GM21390 (cell line): ENCODE measurements around the gene SWT1.
"Not testable (repeated sequence)": the region's sequence is repeated elsewhere in the genome, so short reads cannot be mapped to it uniquely, and the experiment has no call there.

Source experiments
- ATAC-seq: cut with Tn5 transposase; IDR thresholded peaks from one replicate; pipeline ENCODE4 v1.9.1; 2021; ENCODE audit not compliant: unreplicated experiment

Gene SWT1

DNA sequence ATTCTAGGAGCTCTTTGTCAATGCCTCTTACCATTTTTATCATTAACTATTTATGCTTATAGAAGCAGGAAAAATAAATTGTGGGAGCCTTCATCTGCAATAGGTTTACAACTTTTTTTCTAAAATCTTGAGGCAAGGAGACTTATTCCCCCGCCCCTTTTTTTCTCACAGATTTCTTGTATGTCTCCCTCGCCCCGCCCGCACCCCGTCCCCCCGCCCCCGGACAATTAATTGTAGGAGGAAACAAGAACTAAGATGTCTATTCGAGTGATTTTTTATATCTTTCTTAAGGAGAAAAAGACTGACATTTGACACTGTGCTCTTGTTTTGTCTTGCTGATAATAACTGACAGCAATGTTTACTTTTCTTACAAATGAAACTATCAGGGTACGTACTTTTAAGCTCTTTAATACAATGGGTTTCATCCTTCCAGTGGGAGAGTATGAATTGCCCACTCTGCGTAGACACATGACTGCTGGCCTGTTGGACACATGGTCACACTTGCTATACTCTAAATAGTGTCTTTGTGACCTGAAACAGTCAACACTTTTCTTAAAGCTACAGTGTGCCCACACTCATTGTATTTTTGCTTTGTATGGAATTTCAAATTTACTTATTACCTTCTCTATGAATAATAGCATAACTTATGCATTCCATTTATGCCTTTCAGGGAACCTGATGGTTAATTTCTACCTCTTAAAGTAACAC, 161.6 kb downstream of the SWT1 start:
- ATAC-seq: no peak

DNA sequence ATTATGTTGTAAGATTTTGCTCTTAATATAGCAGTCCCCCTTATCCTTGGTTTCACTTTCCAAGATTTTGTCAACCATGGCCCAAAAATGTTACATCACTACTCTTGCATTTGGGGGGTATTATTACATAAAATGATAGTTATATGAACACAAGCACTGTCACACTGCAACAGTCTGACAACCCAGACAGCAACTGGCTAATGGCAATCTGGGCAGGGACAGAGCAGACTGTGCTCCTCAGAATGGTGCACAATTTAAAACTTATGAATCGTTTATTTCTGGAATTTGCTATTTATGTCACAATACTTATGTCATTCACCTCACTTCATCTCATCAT, 162.1 kb downstream of the SWT1 start:
- no peak for ATAC-seq

DNA sequence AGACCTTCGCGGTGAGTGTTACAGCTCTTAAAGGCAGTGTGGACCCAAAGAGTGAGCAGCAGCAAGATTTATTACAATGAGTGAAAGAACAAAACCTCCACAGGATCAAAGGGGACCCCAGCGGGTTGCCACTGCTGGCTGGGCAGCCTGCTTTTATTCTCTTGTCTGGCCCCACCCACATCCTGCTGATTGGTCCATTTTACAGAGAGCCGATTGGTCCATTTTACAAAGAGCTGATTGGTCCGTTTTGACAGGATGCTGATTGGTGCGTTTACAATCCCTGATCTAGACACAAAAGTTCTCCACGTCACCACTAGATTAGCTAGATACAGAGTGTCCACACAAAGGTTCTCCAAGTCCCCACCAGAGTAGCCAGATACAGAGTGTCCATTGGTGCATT, 164.1 kb downstream of the SWT1 start:
- ATAC-seq: not testable (repeated sequence)

DNA sequence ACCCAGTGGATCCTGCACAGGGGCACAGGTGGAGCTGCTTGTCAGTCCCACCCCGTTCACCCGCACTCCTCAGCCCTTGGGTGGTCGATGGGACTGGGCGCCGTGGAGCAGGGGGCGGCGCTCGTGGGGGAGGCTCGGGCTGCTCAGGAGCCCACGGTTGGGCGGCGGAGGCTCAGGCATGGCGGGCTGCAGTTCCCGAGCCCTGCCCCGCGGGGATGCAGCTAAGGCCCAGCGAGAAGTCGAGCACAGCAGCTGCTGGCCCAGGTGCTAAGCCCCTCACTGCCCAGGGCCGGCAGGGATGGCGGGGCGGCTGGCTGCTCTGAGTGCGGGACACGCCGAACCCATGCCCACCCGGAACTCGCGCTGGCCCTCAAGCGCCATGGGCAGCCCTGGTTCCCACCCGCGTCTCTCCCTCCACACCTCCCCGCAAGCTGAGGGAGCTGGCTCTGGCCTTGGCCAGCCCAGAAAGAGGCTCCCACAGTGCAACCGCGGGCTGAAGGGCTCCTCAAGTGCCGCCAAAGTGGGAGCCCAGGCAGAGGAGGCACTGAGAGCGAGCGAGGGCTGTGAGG, 164.8 kb downstream of the SWT1 start:
- not testable (repeated sequence) for ATAC-seq

DNA sequence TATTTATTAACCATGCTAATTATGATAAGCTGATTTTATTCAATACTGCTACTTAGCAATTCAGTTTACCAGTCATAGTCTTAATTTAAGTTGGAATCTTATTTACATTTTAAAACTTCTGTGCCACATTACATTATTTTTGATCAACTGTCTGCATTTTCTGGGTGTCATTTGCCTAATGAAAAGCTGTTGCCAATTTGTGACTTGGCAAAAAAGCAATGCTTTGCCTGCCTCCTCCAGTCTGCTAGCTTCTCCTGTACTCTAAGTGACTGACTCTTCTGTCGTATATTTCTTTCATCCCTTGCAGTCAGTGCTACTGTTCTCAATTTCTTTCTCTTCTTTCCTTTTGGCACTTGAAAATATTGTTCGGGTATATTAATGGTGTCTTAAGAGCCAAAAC, 165.7 kb downstream of the SWT1 start:
- ATAC-seq: no peak

DNA sequence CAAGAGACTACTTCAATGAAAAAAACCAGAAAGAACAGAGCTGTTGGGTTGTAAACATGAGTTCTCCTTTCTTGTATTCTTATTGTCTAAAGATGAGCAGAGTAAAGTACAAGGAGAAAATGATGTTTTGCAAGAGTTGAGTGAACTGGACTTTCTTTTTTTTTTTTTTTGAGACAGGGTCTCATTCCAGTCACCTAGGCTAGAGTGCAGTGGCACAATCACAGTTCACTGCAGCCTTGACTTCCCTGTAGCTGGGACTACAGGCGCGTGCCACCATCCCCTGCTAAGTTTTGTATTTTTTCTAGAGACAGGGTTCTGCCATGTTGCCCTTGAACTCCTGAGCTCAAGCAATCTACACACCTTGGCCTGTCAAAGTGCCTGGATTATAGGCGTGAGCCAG, 167.2 kb downstream of the SWT1 start:
- no peak for ATAC-seq

DNA sequence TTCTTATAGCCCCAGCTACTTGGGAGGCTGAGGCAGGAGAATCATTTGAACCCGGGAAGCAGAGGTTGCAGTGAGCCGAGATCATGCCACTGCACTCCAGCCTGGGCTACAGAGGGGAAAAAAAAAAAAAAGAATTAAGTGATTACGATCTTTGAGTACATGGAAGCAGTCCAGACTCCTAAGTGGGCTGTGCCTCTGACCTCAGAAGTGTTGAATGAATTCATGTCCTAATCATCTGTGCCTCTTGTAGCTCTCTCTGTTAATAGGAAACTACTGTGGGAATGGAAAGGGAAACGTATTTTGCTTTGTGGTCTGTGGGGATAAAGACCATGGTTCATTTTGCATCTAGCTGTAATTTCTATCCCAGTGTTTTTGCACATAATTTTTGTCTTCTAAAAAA, 168.4 kb downstream of the SWT1 start:
- ATAC-seq: no peak

DNA sequence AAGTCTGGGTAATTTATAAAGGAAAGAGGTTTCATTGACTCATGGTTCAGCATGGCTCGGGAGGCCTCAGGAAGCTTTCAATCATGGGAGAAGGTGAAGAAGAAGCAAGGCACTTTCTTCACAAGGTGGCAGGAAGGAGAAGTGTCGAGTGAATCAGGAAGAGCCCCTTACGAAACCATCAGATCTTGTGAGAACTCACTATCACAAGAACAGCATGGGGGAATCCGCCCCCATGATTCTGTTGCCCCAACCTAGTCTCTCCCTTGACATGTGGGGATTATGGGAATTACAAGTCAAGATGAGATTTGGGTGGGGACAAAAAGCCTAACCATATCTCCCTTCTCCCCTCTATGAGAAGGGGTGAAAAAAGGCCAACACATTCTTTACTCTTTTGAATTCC, 171.3 kb downstream of the SWT1 start:
- ATAC-seq: no peak

DNA sequence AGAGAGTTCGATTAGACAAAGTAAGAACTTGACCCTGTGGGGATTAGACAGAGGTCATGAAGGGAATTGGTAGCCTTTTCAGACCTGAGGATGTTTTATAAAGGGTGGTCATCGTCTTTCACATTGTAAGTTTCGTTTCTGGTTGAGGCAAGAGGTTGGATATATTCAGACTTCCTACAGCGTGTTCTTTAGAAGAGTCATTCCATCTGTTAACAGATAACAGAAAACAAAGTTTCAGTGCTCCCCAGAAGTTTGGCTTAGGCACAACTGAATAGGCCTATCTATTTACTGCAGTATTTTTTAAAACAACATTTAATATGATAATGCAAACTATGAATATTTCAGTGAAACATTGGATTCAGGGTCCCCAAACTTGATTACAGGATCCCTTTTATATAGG, 177.2 kb downstream of the SWT1 start:
- ATAC-seq: no peak

DNA sequence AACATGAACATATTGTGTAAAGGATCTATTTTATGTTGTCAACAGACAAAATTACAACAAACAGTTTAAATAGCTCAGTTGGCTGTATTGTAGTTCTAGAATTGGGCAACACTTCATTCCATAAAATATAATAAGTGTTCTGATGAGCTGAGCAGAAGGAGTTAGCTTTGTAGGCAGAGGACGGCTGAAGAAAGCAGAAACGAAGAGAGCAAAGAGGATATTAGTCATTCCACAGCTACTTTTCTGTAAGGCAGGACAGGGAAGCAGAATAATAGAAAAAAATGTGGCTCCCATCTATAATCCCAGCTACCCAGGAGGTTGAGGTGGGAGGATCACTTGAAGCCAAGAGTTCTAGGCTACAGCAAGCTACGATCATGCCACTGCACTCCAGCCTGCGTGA, 180.3 kb downstream of the SWT1 start:
- ATAC-seq: no peak

DNA sequence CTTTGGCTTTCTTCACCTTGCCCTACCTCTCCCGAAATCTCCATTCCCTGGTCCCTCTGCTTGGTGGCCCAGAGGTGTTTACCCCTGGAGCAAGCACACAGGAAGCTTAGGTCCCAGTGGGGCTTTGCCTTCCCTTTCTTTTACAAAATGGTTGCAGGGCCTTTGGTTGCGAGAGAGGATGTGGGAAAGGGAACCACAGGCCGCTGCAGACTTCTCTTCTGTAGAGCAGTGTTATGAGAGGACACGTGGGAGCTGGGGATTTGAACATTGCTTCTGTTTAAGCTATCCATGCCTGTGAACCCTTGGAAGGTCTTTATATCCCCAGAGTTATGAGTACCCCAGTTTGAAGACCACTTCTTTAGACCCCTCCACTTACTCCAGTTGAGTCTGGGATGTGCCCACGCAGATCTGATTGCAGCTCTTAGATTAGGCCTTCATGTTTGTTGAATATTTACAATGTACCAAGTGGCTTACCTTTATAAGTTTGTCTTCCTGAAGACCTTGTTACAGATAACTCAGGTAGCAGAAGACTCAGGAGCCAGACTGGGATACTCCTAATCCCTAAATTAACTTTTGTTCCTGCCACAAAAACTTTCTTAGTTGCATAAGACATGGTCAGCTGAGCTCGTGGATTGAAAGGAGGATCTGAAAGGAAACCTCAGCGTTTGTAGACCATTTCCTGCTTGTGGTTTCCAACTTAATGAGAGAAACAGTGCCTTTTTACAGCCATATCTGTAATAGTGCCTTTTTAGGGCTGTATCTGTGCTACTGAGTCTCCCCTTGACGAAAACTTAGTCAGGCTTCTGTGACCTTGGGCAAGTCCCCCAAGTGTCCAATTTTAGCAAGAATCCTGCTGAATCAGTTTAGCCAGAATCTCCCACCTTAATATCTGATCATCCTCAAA, 182.0 kb downstream of the SWT1 start:
- ATAC-seq: peak; percentile 97

DNA sequence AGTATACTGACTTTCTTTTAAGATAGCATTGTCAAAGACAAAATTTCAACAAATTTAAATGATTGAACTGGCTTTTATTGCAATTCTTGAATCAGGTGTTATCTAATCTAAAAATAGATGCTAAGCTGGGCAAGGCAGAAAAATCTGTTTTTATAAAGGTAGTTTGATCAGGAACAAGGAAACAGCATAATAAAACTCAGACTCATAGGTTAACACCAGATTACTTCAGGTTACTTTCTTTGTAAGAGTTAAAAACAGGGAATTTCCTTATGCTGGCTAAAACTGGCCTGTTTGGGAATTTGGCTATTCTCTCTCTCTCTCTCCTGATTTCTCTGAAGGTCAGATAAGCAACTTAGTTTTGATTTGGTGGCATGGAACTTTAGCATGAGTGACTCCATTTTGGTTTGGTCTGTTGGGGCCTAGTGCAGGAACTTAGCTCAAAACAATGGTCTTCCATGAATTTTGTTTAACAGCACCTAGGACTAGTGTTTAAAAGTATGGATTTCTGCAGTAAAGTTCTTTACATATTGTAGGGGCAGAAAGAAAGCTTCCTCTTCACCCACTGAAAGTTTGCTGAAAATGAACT, 184.3 kb downstream of the SWT1 start:
- ATAC-seq: no peak
